GM19351 (cell line): ENCODE results near the gene NOXRED1.

ENCODE experiments used
- ATAC-seq: cut with Tn5 transposase; IDR thresholded peaks from one replicate; pipeline ENCODE4 v1.9.1; 2021; ENCODE audit warnings: mild to moderate bottlenecking, moderate library complexity; ENCODE audit not compliant: unreplicated experiment

The NOXRED1 gene

DNA sequence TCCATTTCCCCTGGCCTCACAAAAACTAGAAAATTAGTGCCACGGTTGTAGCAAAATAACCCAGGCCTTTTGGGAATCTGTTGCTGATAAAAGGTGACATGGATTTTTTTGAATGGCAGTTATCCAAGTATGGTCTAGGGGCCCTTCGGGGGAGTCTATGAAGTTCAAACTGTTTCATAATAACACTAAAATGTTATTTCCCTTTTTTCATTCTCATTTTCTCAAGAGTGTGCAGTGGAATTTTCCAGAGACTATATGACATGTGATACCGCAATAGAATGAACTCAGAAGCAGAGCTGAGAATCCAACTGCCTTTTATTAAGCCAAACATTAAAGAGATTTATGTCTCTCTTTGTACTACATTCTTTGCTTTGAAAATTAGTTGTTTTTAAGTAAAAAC, 75.6 kb downstream of the NOXRED1 start:
- ATAC-seq = no peak

DNA sequence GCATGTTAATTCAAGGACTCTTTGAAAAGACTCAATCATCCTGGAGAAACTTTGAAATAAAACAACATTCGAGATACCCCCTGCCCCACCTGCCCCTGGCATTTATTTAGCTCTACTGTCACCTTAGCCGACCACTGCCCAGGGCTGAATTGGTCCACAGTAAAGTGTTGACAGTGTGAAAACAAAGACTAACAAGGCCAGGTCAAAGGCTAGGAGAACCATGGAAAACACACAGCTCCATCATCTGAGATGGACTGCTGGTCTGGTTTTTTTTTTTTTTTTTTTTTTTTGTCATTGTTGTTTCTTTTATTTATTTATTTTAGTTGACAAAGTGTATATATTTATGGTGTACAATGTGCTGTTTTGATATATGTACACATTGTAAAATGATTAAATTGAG, 76.8 kb downstream of the NOXRED1 start:
- no peak for ATAC-seq

DNA sequence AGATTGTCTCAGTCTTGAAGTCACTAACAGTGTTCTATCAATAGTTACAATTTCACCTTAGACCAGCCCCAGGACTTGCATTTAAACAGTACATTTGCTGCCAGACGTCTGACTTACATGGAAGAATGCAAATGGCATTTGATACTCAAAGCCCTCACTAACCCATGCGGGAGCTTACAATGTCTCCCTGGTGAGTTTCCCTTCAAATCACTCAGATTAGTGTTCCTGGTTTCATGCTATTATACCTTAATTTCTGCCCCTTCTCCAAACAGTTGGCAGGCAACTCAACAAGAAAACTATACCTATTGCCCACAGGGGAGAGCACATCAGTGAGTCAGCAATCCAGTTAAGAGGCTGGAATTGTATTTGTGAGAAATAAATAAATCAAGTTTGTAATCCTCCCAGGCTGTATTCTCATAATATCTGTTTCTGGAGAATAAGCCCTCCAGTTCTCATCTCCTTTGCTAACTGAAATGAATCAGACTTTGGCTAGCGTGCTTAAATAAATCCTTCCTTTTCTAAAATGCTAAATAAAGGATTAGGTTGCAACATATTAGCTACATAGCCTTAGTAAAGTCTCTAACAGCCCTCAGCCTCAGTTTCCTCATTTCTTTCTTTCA, 78.8 kb downstream of the NOXRED1 start:
- ATAC-seq = no peak
